ES-I3 (cell line): Measurements from ENCODE around the gene SNAP25.

Experiments
- H3K36me3 ChIP-seq: 2 replicates; pipeline ENCODE4 v1.6.1; 2013; ENCODE audit warnings: mild to moderate bottlenecking, low read length, control low read depth, moderate library complexity; ENCODE audit not compliant: insufficient read depth
- H3K4me1 ChIP-seq: 2 replicates; pipeline ENCODE4 v1.6.1; 2013; ENCODE audit warnings: mild to moderate bottlenecking, control low read depth, low read length; ENCODE audit not compliant: insufficient read depth
- H3K9ac ChIP-seq: 2 replicates; pipeline ENCODE4 v1.6.1; 2013; ENCODE audit warnings: low read depth, mild to moderate bottlenecking, low read length, moderate library complexity
- H3K9me3 ChIP-seq: 2 replicates; pipeline ENCODE4 v1.6.1; 2013; ENCODE audit warnings: mild to moderate bottlenecking, low read length, moderate library complexity; ENCODE audit not compliant: control insufficient read depth, insufficient read depth

SNAP25 gene

DNA sequence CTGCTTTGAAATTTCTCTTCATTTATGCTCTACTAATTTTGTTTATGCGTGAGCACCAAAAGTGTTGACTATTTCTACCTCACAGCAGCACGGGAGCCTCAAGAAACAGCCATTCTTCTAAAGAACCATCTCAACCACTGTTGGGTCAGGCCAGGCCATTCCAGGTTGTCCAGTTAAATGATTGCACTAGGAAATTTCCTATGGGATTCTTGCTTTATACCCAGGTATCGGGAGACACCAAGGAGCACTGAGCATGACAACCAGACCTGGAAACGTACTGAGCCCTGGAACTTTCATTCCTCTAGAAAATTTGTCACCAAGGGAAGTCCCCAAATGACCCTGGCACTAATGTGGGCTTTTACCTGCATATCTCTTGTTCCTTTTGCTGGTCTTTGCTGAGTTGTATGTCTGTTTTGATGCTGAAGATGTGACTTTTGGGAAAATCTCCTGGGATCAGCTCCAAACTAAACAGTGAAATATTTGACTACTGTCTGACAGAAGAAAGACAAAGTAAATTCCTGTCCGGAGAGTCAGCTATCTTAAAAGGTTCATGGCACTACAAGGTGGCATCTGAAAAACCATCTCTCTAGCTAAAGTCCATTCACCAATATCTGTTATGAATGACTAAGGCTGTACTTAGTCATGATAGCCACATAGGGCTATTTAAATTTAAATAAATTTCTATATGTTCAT lies 70.5 kb downstream of the SNAP25 start:
- no peaks in the 10 kb centered on the region for H3K36me3 ChIP-seq
- no peaks in the 10 kb centered on the region for H3K9me3 ChIP-seq
- no peak overlapping the region for H3K9ac ChIP-seq
- H3K4me1 ChIP-seq, result 0 out of 2 replicates have a peak, but pooled peaks cover 9% of the 10 kb centered on the region

DNA sequence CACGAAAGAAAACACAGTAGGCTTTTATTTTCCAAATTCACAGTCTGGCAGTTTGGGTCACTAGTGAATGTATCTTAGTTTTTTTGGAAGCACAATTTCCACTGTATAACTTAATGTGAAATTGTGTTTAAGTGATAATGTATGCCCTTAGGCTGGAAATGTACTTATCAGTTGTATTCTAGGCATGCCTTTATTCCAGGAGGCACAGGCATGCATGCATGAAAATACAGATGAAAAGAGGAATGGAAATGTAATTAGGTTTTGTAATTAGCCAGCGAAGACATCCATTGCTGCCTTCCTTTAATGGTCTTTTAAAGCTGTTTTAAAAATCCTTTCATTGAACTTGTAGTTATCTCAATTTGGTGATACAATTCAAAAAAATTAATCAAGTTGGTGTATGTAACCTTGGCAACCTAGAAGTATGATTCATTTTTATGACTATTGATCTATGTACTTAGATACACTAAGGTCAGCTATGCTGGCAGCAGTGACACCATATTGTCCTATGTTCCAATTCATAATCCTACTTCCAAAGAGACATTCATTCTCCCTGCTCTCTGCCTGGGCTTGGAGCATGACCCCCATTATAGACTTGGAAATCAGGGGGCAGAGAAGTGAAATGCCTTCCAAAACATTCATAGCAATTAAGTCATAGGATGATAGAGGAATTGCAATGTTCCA lies 73.1 kb downstream of the SNAP25 start:
- Histone ChIP-seq H3K36me3 (no peaks in the 10 kb centered on the region), H3K9ac (no peak overlapping the region), H3K4me1 (0 out of 2 replicates have a peak, but pooled peaks cover 9% of the 10 kb centered on the region), H3K9me3 (no peaks in the 10 kb centered on the region)

DNA sequence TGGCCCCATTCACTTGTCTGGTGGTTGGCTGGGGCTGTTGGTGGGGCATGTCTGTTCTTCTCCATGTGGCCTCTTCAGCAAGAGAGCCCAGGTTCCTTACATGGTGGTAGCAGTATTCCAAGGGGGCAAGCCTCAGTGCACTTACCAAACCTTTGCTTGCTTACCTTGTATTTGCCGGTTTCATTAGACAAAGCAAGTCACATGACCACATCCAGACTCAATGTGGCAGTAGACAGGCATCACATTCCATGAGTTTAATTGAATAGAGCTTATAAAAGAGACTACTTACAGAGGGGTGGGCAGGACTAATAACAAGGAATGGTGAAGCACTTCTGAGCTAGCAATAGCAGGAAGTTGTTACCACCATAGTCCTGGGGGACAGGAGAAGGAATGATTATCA lies 78.6 kb downstream of the SNAP25 start:
- H3K9me3 ChIP-seq, result no peaks in the 10 kb centered on the region
- H3K9ac ChIP-seq, result no peak overlapping the region
- no peaks in the 10 kb centered on the region for H3K36me3 ChIP-seq
- peaks cover 8% of the 10 kb centered on the region for H3K4me1 ChIP-seq

DNA sequence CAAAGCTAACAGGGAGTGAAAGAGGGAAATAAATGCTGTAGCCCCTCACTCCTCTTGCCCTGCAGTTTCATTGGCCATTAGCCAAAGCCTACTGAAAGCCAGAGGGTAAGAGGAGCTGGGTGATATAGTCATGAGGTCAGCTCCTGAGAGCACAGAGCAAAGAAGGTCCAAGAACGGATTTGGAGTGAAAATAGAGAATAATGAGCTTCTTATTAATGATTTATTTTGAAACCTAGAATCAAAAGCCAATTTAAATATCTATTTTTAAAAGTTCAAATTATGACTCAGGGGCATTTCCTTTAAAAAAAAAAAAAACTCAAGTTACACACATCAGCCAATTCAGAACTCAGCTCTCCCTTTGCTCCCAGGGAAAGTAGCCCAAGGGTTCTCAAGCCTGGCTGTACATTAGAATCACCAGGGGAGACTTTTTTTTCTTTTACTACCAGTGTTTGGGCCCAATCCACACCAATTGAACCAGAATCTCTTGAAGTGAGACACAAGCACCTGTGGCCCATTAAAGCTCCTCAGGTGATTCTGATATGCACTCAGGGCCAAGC lies 79.1 kb downstream of the SNAP25 start:
- Histone ChIP-seq H3K9me3 (no peaks in the 10 kb centered on the region), H3K36me3 (no peaks in the 10 kb centered on the region), H3K4me1 (peaks cover 8% of the 10 kb centered on the region), H3K9ac (no peak overlapping the region)

DNA sequence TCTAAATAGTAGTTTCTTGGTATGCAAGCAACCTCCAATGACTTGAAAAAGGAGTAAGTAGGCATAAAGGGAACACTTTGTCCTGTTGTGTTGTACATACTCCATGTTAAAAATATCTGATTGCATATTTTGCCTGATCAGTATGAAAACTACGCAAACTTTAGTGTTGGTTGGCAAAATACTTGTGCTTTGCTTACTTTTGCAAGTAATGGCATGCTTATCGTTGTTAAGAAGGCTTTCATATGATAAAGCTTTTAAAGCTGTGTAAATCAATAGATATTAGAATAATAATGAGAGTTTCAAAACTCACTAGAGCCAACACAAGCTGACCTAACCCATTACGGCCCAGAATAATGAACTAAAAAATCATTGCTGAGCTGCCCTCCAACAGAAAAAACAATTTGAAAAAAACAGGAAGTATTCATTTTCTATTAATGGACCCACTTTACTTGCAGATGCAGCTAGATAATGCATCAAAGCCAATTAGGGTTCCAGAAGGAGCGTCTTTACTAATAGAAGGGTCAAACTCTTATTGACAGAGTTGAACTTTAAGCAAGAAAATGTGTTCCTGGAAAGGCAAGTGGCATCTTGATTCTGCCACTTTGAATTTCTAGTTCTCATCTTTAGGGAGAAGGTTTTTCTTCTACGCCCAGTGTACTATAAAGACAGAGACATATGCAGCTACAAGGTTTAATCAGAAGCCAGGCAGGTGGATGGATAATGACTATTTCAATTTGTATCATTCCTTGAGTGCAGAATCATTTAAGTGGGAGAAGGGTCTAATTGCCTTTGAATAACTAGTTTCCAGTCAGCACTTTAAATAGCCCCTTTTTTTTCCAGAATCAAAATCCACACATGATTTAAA lies 82.2 kb downstream of the SNAP25 start:
- Histone ChIP-seq H3K9me3 (no peaks in the 10 kb centered on the region), H3K36me3 (no peaks in the 10 kb centered on the region), H3K4me1 (peaks cover 8% of the 10 kb centered on the region), H3K9ac (no peak overlapping the region)

DNA sequence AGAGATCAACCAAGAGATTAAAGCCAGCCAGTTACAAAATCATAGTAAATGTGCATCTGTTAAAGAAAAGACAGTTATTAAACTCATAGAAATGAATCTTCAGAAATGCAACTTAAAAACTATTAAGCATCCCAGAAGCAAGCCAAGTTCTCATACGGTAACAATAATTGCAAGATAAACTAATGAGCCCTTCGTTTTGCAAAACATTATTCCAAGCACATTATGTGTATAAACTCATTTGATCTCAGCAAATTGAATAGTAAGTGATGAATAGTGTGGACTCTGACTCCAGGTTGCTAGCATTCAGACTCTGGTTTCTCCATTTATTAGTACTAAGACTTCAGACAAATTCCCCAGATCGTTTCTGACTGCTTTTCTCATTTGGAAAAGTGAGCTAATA lies 85.2 kb downstream of the SNAP25 start:
- peaks cover 13% of the 10 kb centered on the region for H3K4me1 ChIP-seq
- H3K36me3 ChIP-seq, result no peaks in the 10 kb centered on the region
- no peak overlapping the region for H3K9ac ChIP-seq
- H3K9me3 ChIP-seq, result no peaks in the 10 kb centered on the region

DNA sequence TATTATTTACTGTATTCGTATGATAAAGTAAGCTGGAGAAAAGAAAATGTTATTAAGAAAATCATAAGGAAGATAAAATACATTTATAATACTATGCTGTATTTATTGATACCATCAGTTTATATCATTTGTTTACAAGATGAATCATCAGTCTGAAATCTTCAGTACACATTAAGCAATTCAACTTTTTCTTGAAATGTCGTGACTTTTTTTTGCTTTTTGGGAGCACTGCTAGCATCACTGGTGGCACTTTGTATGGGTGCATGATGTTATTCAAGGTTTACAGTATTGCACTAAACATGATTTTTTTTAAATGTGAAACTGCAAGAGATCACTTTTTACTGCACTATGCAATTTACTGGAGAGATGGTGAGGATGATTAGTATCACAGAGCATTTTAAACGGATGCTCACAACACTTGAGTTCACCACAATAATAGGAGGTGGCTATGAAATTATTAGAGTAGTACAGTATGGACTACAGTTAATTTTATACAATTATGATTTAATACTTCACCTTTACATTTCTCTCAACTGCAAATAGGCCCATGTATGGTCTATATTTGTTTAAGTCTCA lies 85.9 kb downstream of the SNAP25 start:
- H3K4me1 ChIP-seq, result peaks cover 13% of the 10 kb centered on the region
- no peaks in the 10 kb centered on the region for H3K9me3 ChIP-seq
- H3K9ac ChIP-seq, result no peak overlapping the region
- no peaks in the 10 kb centered on the region for H3K36me3 ChIP-seq

DNA sequence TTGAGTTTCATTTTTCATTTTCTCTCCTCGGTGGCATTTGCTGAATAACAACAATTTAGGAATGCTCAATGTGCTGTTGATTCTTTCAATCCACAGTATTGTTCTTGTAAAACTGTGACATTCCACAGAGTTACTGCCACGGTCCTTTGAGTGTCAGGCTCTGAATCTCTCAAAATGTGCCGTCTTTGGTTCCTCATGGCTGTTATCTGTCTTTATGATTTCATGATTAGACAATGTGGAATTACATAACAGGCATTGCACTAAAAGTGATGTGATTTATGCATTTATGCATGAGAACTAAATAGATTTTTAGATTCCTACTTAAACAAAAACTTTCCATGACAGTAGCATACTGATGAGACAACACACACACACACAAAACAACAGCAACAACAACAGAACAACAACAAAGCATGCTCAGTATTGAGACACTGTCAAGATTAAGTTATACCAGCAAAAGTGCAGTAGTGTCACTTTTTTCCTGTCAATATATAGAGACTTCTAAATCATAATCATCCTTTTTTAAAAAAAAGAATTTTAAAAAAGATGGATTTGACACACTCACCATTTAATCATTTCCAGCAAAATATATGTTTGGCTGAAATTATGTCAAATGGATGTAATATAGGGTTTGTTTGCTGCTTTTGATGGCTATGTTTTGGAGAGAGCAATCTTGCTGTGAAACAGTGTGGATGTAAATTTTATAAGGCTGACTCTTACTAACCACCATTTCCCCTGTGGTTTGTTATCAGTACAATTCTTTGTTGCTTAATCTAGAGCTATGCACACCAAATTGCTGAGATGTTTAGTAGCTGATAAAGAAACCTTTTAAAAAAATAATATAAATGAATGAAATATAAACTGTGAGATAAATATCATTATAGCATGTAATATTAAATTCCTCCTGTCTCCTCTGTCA lies 88.1 kb downstream of the SNAP25 start:
- Histone ChIP-seq H3K4me1 (peaks cover 4% of the 10 kb centered on the region; the same call in 1 of the 2 replicates), H3K36me3 (no peaks in the 10 kb centered on the region), H3K9ac (no peak overlapping the region), H3K9me3 (no peaks in the 10 kb centered on the region)

DNA sequence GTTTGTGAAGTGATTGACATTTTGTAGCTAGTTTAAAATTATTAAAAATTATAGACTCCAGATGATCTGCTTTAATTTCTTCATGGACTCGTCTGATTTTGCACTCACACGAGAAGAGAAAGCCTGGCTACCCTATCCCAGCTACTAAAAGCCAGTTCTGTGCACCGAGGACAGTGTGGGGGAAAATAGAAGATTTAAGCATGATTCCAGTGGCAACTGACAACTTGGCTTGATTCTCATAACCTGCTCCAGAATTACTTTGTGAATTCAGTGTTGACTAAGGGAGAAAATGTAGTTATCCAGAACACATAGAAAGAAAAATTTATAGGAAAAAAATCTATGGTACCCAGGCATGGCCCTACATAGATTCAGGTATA lies 88.7 kb downstream of the SNAP25 start:
- Histone ChIP-seq H3K36me3 (no peaks in the 10 kb centered on the region), H3K9me3 (no peaks in the 10 kb centered on the region), H3K4me1 (peaks cover 4% of the 10 kb centered on the region; the same call in 1 of the 2 replicates), H3K9ac (no peak overlapping the region)

DNA sequence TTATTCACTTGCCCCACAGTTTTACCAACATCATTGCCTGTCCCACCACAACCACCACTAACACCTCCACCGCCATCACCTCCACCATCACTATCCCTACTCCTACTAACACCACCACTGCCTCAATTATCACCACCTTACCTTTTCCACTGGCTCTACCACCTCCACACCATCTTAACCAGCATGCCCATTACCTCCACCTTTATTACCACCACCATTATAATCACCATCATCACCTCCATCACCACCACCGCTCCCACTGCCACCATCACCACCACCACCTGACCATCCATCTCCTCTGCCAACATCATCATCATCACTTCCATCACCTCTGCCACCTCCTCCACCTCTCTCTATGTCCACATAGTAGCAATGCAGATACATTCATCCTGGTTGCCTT lies 90.0 kb downstream of the SNAP25 start:
- Histone ChIP-seq H3K36me3 (no peaks in the 10 kb centered on the region), H3K4me1 (peaks cover 4% of the 10 kb centered on the region; the same call in 1 of the 2 replicates), H3K9ac (no peak overlapping the region), H3K9me3 (no peaks in the 10 kb centered on the region)

DNA sequence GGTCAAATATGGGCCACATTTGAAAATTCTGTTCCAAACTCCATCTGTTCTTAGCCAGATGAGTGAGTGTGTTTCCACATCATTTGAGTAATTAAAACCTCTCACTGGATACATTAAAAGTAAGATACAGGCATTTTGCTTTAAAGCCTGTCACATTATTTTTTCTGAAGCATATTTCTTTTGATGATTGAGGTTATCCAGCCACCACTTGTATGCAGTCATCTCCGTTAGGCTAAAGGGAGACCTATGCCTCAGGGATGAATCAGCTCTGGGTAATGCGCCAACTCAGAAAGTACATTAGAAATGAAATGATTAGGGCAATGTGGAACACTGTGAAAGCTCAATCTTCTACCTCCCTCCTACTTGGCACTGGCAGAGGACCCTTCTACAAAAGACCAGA lies 90.7 kb downstream of the SNAP25 start:
- no peaks in the 10 kb centered on the region for H3K36me3 ChIP-seq
- H3K4me1 ChIP-seq, result peaks cover 6% of the 10 kb centered on the region; the same call in 1 of the 2 replicates
- no peak overlapping the region for H3K9ac ChIP-seq
- H3K9me3 ChIP-seq, result no peaks in the 10 kb centered on the region

DNA sequence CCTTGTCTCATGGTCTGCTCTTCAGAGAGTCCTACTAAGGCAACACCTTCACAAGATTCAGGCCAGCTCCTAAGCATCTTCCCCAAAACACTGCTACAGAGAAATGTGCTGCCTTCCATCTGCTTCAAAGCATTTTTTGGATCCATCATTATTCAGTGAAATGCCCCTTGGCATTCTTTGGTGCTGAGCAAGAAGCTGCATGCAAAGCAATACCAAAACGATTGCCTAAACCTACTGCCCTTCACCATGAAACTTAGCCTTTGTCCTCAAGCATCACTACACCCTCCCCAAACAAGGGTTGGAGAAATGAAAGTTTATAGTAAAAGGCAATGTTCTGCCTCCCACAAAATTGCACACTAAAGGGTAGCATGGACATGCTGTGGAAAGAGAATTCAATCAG lies 93.5 kb downstream of the SNAP25 start:
- peaks cover 8% of the 10 kb centered on the region; the same call in 1 of the 2 replicates for H3K4me1 ChIP-seq
- no peaks in the 10 kb centered on the region; the same call in 1 of the 2 replicates for H3K9me3 ChIP-seq
- 0 out of 2 replicates have a peak, but pooled peaks cover 6% of the 10 kb centered on the region for H3K36me3 ChIP-seq
- H3K9ac ChIP-seq, result no peak overlapping the region

DNA sequence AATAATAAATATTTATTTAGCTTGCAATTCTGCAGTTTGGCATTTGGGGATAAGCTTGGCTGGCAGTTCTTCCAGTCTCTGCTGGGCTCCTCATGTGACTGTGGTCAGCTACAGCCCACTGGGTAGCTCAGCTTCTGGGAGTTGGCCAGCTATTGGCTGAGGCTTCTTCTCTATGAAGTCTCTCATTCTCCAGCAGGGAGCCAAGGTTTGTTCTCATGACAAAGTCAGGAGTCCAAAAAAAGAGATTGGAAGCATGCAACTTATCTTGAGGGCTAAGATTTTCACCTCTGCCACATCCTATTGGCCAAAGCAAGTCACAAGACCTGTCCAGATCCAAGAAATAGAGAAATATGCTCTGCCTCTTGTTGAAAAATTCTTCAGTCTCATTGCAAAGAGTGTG lies 94.6 kb downstream of the SNAP25 start:
- Histone ChIP-seq H3K36me3 (0 out of 2 replicates have a peak, but pooled peaks cover 6% of the 10 kb centered on the region), H3K9ac (no peak overlapping the region)

More for the DNA sequence above, 94.6 kb downstream of the SNAP25 start:
- peaks cover 8% of the 10 kb centered on the region; the same call in 1 of the 2 replicates for H3K4me1 ChIP-seq
- no peaks in the 10 kb centered on the region; the same call in 1 of the 2 replicates for H3K9me3 ChIP-seq
